H1 (cell line): ENCODE data around the gene FCMR. TPM values are rescaled to one million over a fixed set of nuclear protein-coding genes. Genes with fewer than 3 reads are reported as not detected.

Source experiments
- CTCF ChIA-PET: fragments of 300-600 bp; sonication (Branson Sonifier 250); formaldehyde crosslinking; loops from one replicate; lab custom pipeline; 2021; ENCODE audit not compliant: partially characterized antibody; lab: Charles Lee
- POLR2A ChIA-PET: fragments of 300-600 bp; sonication (Branson Sonifier 250); formaldehyde crosslinking; loops from one replicate; lab custom pipeline; 2021; ENCODE audit warnings: inconsistent platforms; ENCODE audit not compliant: partially characterized antibody; lab: Charles Lee
- DNase-seq, 2 experiments: peaks; one replicate each; pipeline versions ENCODE4 v3.0.0 to v3.0.0-alpha.2; 2010 to 2022; ENCODE audit warnings: low spot score in 2 of 2, low read depth in 1 of 2, mixed read lengths in 1 of 2
- FAIRE-seq: peaks from 2 replicates; lab custom pipeline; 2011; peaks lifted over from hg19 to GRCh38; lab: Jason Lieb, UNC
- H2AFZ ChIP-seq: 2 replicates; pipeline ENCODE4 v1.8.1; 2012; ENCODE audit warnings: low read length, inconsistent platforms
- H2AK5ac ChIP-seq: 2 replicates; pipeline ENCODE4 v1.6.1; 2013; ENCODE audit warnings: low read depth, low read length
- H2BK120ac ChIP-seq: replicated peaks from 2 replicates; pipeline ENCODE3; 2013; ENCODE audit warnings: low read depth, low read length, inconsistent platforms
- H2BK12ac ChIP-seq: 2 replicates; pipeline ENCODE4 v1.6.1; 2013; ENCODE audit warnings: low read depth, low read length
- H2BK15ac ChIP-seq: 2 replicates; pipeline ENCODE4 v1.6.1; 2013; ENCODE audit warnings: low read length
- H2BK20ac ChIP-seq: 2 replicates; pipeline ENCODE4 v1.6.1; 2013; ENCODE audit warnings: low read length
- H2BK5ac ChIP-seq: 2 replicates; pipeline ENCODE4 v1.6.1; 2013; ENCODE audit warnings: low read depth, low read length
- H3K14ac ChIP-seq: 2 replicates; pipeline ENCODE4 v1.6.1; 2013; ENCODE audit warnings: inconsistent platforms; ENCODE audit not compliant: insufficient read length
- H3K18ac ChIP-seq: 2 replicates; pipeline ENCODE4 v1.6.1; 2013; ENCODE audit warnings: low read length; ENCODE audit errors: extremely low read depth
- H3K23ac ChIP-seq: 2 replicates; pipeline ENCODE4 v1.6.1; 2013; ENCODE audit warnings: inconsistent platforms; ENCODE audit not compliant: insufficient read length
- H3K23me2 ChIP-seq: 2 replicates; pipeline ENCODE4 v1.6.1; 2013; ENCODE audit warnings: low read depth, low read length
- H3K27ac ChIP-seq: 2 replicates; pipeline ENCODE4 v1.6.1; 2011; ENCODE audit warnings: low read depth, low read length, inconsistent platforms
- H3K27me3 ChIP-seq, 4 experiments: replicated peaks in 1 of 4; 1 replicate in 1 of 4; 2 replicates in 3 of 4; pipeline versions ENCODE4 v1.6.1 to v1.8.1; 2011 to 2013; ENCODE audit warnings: low read length in 3 of 4, mild to moderate bottlenecking in 3 of 4, inconsistent platforms in 2 of 4, mixed read lengths in 2 of 4, moderate library complexity in 1 of 4; ENCODE audit not compliant: control insufficient read depth in 3 of 4, insufficient read depth in 3 of 4; ENCODE audit errors: extremely low read depth in 1 of 4
- H3K36me3 ChIP-seq, 4 experiments: 2 replicates each; pipeline versions ENCODE4 v1.6.1 to v1.8.1; 2011 to 2013; ENCODE audit warnings: mild to moderate bottlenecking in 4 of 4, low read length in 3 of 4, moderate library complexity in 2 of 4, control low read depth in 1 of 4, inconsistent platforms in 1 of 4; ENCODE audit not compliant: insufficient read depth in 4 of 4, control insufficient read depth in 2 of 4
- H3K4ac ChIP-seq: replicated peaks from 2 replicates; pipeline ENCODE3; 2013; ENCODE audit warnings: low read length, low read depth, mixed read lengths, inconsistent platforms; ENCODE audit not compliant: insufficient read length
- H3K4me1 ChIP-seq, 4 experiments: replicated peaks in 1 of 4; 1 replicate in 1 of 4; 2 replicates in 3 of 4; pipeline versions ENCODE4 v1.6.1 to v1.8.1; 2011 to 2013; ENCODE audit warnings: low read length in 3 of 4, inconsistent platforms in 2 of 4, mixed read lengths in 1 of 4; ENCODE audit not compliant: insufficient read depth in 4 of 4, control insufficient read depth in 3 of 4
- H3K4me2 ChIP-seq, 2 experiments: 2 replicates each; pipeline versions ENCODE4 v1.6.1 to v1.8.1; 2011 to 2013; ENCODE audit warnings: low read depth in 2 of 2, low read length in 2 of 2, control low read depth in 1 of 2, inconsistent platforms in 1 of 2, mild to moderate bottlenecking in 1 of 2; ENCODE audit not compliant: insufficient read depth in 1 of 2
- H3K4me3 ChIP-seq, 4 experiments: fragments of 200-600, 300-600 bp in 1 of 4; sonication (generic), shearing (Covaris generic), sonication (Bioruptor Twin) in 1 of 4; 2 replicates each; pipeline versions ENCODE4 v1.5.1 to v1.8.1; 2011 to 2016; ENCODE audit warnings: low read length in 4 of 4, low read depth in 3 of 4, control low read depth in 2 of 4, inconsistent platforms in 2 of 4, mild to moderate bottlenecking in 2 of 4, mixed read lengths in 1 of 4, moderate library complexity in 1 of 4; ENCODE audit not compliant: insufficient read depth in 2 of 4; ENCODE audit errors: extremely low read depth in 1 of 4
- H3K56ac ChIP-seq: replicated peaks from 2 replicates; pipeline ENCODE3; 2013; ENCODE audit warnings: low read depth, mild to moderate bottlenecking, mixed read lengths, low read length, inconsistent platforms; ENCODE audit not compliant: insufficient read length
- H3K79me1 ChIP-seq: 2 replicates; pipeline ENCODE4 v1.6.1; 2013; ENCODE audit warnings: low read depth, low read length, control low read depth
- H3K79me2 ChIP-seq, 2 experiments: 2 replicates each; pipeline versions ENCODE4 v1.6.1 to v1.8.1; 2012 to 2013; ENCODE audit warnings: low read length in 2 of 2, mild to moderate bottlenecking in 2 of 2, inconsistent platforms in 1 of 2; ENCODE audit not compliant: insufficient read depth in 2 of 2, control insufficient read depth in 1 of 2
- H3K9ac ChIP-seq, 4 experiments: replicated peaks in 1 of 4; 1 replicate in 1 of 4; 2 replicates in 3 of 4; pipeline versions ENCODE4 v1.6.1 to v1.8.1; 2011 to 2013; ENCODE audit warnings: low read depth in 3 of 4, low read length in 3 of 4, control low read depth in 2 of 4, mild to moderate bottlenecking in 2 of 4, moderate library complexity in 2 of 4, inconsistent platforms in 1 of 4; ENCODE audit errors: extremely low read depth in 1 of 4
- H3K9me3 ChIP-seq, 2 experiments: 2 replicates each; pipeline versions ENCODE4 v1.6.1 to v1.8.1; 2012 to 2013; ENCODE audit warnings: mild to moderate bottlenecking in 2 of 2, moderate library complexity in 2 of 2, control low read depth in 1 of 2, inconsistent platforms in 1 of 2, low read depth in 1 of 2, low read length in 1 of 2, mixed read lengths in 1 of 2; ENCODE audit not compliant: insufficient read depth in 2 of 2
- H4K20me1 ChIP-seq, 2 experiments: replicated peaks in 1 of 2; 2 replicates each; pipeline versions ENCODE3 to v1.8.1; 2011 to 2013; ENCODE audit warnings: inconsistent platforms in 2 of 2, low read length in 2 of 2, mild to moderate bottlenecking in 1 of 2; ENCODE audit not compliant: insufficient read depth in 2 of 2, control insufficient read depth in 1 of 2
- H4K5ac ChIP-seq: 2 replicates; pipeline ENCODE4 v1.6.1; 2013; ENCODE audit warnings: low read length, low read depth, mixed read lengths, inconsistent platforms; ENCODE audit not compliant: insufficient read length
- H4K8ac ChIP-seq: 2 replicates; pipeline ENCODE4 v1.8.0; 2013; ENCODE audit warnings: mild to moderate bottlenecking, moderate library complexity, low read length, inconsistent platforms; ENCODE audit not compliant: insufficient read depth; ENCODE audit errors: extremely low read depth
- H4K91ac ChIP-seq: replicated peaks from 2 replicates; pipeline ENCODE3; 2013; ENCODE audit warnings: low read length, mixed read lengths, inconsistent platforms; ENCODE audit not compliant: insufficient read length
- BRCA1 ChIP-seq: IDR thresholded peaks from 2 replicates; pipeline ENCODE4 v1.6.1; 2012; ENCODE audit warnings: low read depth, low read length, improper control_type of control experiment
- CBX8 ChIP-seq: fragments of 300-800, 300-1000 bp; sonication (generic); IDR thresholded peaks from 2 replicates; pipeline ENCODE4 v1.7.1; 2016; ENCODE audit warnings: low read depth, low read length, borderline replicate concordance
- CEBPB ChIP-seq: IDR thresholded peaks from 2 replicates; pipeline ENCODE4 v1.6.1; 2012; ENCODE audit warnings: low read depth, low read length
- CTCF ChIP-seq, 3 experiments: IDR thresholded peaks; 1 replicate in 2 of 3; 2 replicates in 1 of 3; pipeline versions ENCODE4 v1.5.1 to v1.6.1; 2011; ENCODE audit warnings: low read length in 3 of 3, mild to moderate bottlenecking in 3 of 3, inconsistent platforms in 2 of 3, low read depth in 1 of 3, moderate library complexity in 1 of 3; ENCODE audit not compliant: insufficient read depth in 1 of 3; ENCODE audit errors: control extremely low read depth in 1 of 3
- E2F6 ChIP-seq: IDR thresholded peaks from 2 replicates; pipeline ENCODE4 v1.6.1; 2012; ENCODE audit warnings: inconsistent platforms
- EZH2 ChIP-seq: fragments of 200-600 bp; sonication (generic); IDR thresholded peaks from 2 replicates; pipeline ENCODE4 v1.7.1; 2012; ENCODE audit warnings: low read depth, mild to moderate bottlenecking, moderate library complexity, low read length, inconsistent platforms; ENCODE audit not compliant: severe bottlenecking
- JUND ChIP-seq: IDR thresholded peaks from 2 replicates; pipeline ENCODE4 v1.6.1; 2011; ENCODE audit warnings: mild to moderate bottlenecking, improper control_type of control experiment, low read length
- RNF2 ChIP-seq: fragments of 200-900, 300-1000 bp; sonication (generic); IDR thresholded peaks from 2 replicates; pipeline ENCODE4 v1.7.1; 2016; ENCODE audit warnings: borderline replicate concordance, low read depth, mild to moderate bottlenecking, antibody characterized with exemption, low read length; ENCODE audit not compliant: poor library complexity, severe bottlenecking; ENCODE audit errors: missing control alignments
- RXRA ChIP-seq: IDR thresholded peaks from 2 replicates; pipeline ENCODE4 v1.6.1; 2011; ENCODE audit warnings: low read depth, mild to moderate bottlenecking, low read length, moderate library complexity; ENCODE audit not compliant: insufficient read depth
- TAF1 ChIP-seq: IDR thresholded peaks from 2 replicates; pipeline ENCODE4 v1.6.1; 2011; ENCODE audit warnings: mild to moderate bottlenecking, low read depth, low read length
- TBP ChIP-seq: IDR thresholded peaks from 2 replicates; pipeline ENCODE4 v1.6.1; 2011; ENCODE audit warnings: low read depth, low read length, improper control_type of control experiment
- WGBS, 2 experiments: shearing (Covaris generic) in 1 of 2; methylation state at CpG; one replicate each; pipeline versions ENCODE4 v1.1.6 to v1.1.7; 2013 to 2015; ENCODE audit warnings: low lambda C conversion rate in 2 of 2, mixed read lengths in 2 of 2, inconsistent platforms in 1 of 2, low coverage in 1 of 2, missing lambda C conversion rate in 1 of 2; ENCODE audit not compliant: insufficient replicate concordance in 2 of 2, insufficient coverage in 1 of 2, insufficient read length in 1 of 2; ENCODE audit errors: extremely low coverage in 1 of 2, missing lambda C conversion rate in 1 of 2; 5-methylcytosine and 5-hydroxymethylcytosine counted together
- polyA plus RNA-seq, 7 experiments: library from polyadenylated mRNA; depleted of rRNA in 3 of 7; stranded (reverse) in 5 of 7; unstranded in 2 of 7; fragments of >200 nt in 5 of 7; fragments of 200-250 nt in 2 of 7; gene quantifications; 1 replicate in 5 of 7; 2 replicates in 1 of 7; 4 replicates in 1 of 7; pipeline versions ENCODE4 v1.2.1 to v1.2.3, GENCODE V29; 2011 to 2013; ENCODE audit warnings: missing spikeins in 2 of 7, mixed read lengths in 2 of 7
- total RNA-seq: library from RNA; stranded (reverse); fragmentation: NEBNext Ultra II Directional; extraction: Animal tissue kit (Norgen Biotek cat#: 25700); gene quantifications from 2 replicates; pipeline ENCODE4 v1.2.1, GENCODE V29; 2021

Gene FCMR
- total and polyA plus RNA-seq, 2 of the 8 experiments (the other 6 are each of a cell fraction or from before 2014, with no cell fraction given), result 0.53 TPM; not detected in 1

GRCh38 chr1:206896261-206896660 is 25.5 kb downstream of the FCMR start:
- Histone ChIP-seq H3K4me2 (no peak overlapping the region), H3K4me1 (no peaks in the 10 kb centered on the region; a peak in 1 of 7 replicates), H2BK12ac (no peak overlapping the region), H3K79me2 (no peaks in the 10 kb centered on the region), H2BK120ac (no peak overlapping the region), H3K56ac (no peak overlapping the region), H4K20me1 (no peaks in the 10 kb centered on the region), H2AFZ (no peak overlapping the region), H3K36me3 (no peaks in the 10 kb centered on the region), H3K27me3 (no peaks in the 10 kb centered on the region), H2BK20ac (no peak overlapping the region), H3K4ac (no peak overlapping the region), H3K4me3 (no peak overlapping the region), H3K18ac (no peak overlapping the region), H2BK5ac (no peak overlapping the region), H3K9ac (no peak overlapping the region), H3K79me1 (no peaks in the 10 kb centered on the region), H4K91ac (no peak overlapping the region), H3K14ac (no peak overlapping the region), H2AK5ac (no peak overlapping the region; the same call in 1 of the 2 replicates), H3K9me3 (no peaks in the 10 kb centered on the region), H3K27ac (no peak overlapping the region), H4K5ac (no peak overlapping the region), H3K23ac (no peak overlapping the region), H2BK15ac (no peak overlapping the region), H4K8ac (no peak overlapping the region), H3K23me2 (no peaks in the 10 kb centered on the region)
- DNase-seq, result no peak
- 85% methylated on average over 3 of the region's 3 CpGs; no CpG with 5 or more reads in 1 of the 2 experiments for WGBS, 2 experiments
- no peak for FAIRE-seq
- ChIA-PET CTCF (interaction anchor here (0.8 to 7.2 kb wide), 10 partner anchors 11 to 136 kb away, joined by 3 to 52 read pairs (median 6); partner anchors contain the start of gene IL20), POLR2A (interaction anchor here (2.1 kb wide), 1 partner anchor 13 kb away, joined by 4 read pairs; no protein-coding TSS in a partner anchor)
- TF ChIP-seq EZH2 (no peak), TAF1 (no peak), JUND (no peak), BRCA1 (no peak), CTCF (IDR thresholded peaks at IDR 0.05; ENCODE audit: control extremely low read depth in 1 of 3, insufficient read depth in 1 of 3, low read depth in 1 of 3, low read length in 3 of 3) (no peak), E2F6 (no peak), RNF2 (no peak), CBX8 (no peak), RXRA (no peak), TBP (no peak), CEBPB (no peak)
